Mesenchymal stem cell (in vitro differentiated cells and primary cell): ENCODE results near the gene NEK2.

Experiments
- DNase-seq: peaks from one replicate; pipeline ENCODE4 v3.0.0-alpha.2; 2013
- H2AFZ ChIP-seq: one replicate; pipeline ENCODE4 v1.6.1; 2013; ENCODE audit warnings: low read depth, mild to moderate bottlenecking, control low read depth, inconsistent platforms, low read length, moderate library complexity
- H2AK5ac ChIP-seq: 2 replicates; pipeline ENCODE4 v1.6.1; 2013; ENCODE audit warnings: low read length, moderate library complexity, mild to moderate bottlenecking, inconsistent platforms; ENCODE audit not compliant: severe bottlenecking
- H2BK120ac ChIP-seq: one replicate; pipeline ENCODE4 v1.6.1; 2013; ENCODE audit warnings: low read depth, mild to moderate bottlenecking, inconsistent platforms, low read length, moderate library complexity
- H2BK12ac ChIP-seq, 2 experiments: one replicate each; pipeline ENCODE4 v1.6.1; 2013; ENCODE audit warnings: inconsistent platforms in 2 of 2, low read length in 2 of 2, mild to moderate bottlenecking in 2 of 2, moderate library complexity in 2 of 2, control low read depth in 1 of 2
- H2BK15ac ChIP-seq: one replicate; pipeline ENCODE4 v1.6.1; 2013; ENCODE audit warnings: mild to moderate bottlenecking, low read depth, inconsistent platforms; ENCODE audit not compliant: poor library complexity, severe bottlenecking
- H2BK5ac ChIP-seq: 2 replicates; pipeline ENCODE4 v1.6.1; 2013; ENCODE audit warnings: low read depth, mild to moderate bottlenecking, low read length, control low read depth, inconsistent platforms; ENCODE audit not compliant: poor library complexity, severe bottlenecking
- H3K14ac ChIP-seq, 2 experiments: one replicate each; pipeline ENCODE4 v1.6.1; 2013; ENCODE audit warnings: inconsistent platforms in 2 of 2, low read length in 2 of 2, control low read depth in 1 of 2, mild to moderate bottlenecking in 1 of 2, moderate library complexity in 1 of 2
- H3K18ac ChIP-seq, 2 experiments: one replicate each; pipeline ENCODE4 v1.6.1; 2013; ENCODE audit warnings: inconsistent platforms in 2 of 2, low read length in 2 of 2, control low read depth in 1 of 2, low read depth in 1 of 2, mild to moderate bottlenecking in 1 of 2
- H3K23ac ChIP-seq, 2 experiments: one replicate each; pipeline ENCODE4 v1.6.1; 2013; ENCODE audit warnings: inconsistent platforms in 2 of 2, low read length in 2 of 2, mild to moderate bottlenecking in 2 of 2, moderate library complexity in 2 of 2, control low read depth in 1 of 2
- H3K27ac ChIP-seq: 2 replicates; pipeline ENCODE4 v1.5.1; 2013; ENCODE audit warnings: mild to moderate bottlenecking, moderate library complexity, low read length, control low read depth, inconsistent platforms; ENCODE audit not compliant: poor library complexity, severe bottlenecking
- H3K27me3 ChIP-seq, 2 experiments: 2 replicates each; pipeline versions ENCODE4 v1.6.1 to v1.7.0; 2013; ENCODE audit warnings: low read length in 2 of 2, mild to moderate bottlenecking in 2 of 2, moderate library complexity in 2 of 2, control low read depth in 1 of 2, inconsistent platforms in 1 of 2; ENCODE audit not compliant: control insufficient read depth in 1 of 2, insufficient read depth in 1 of 2
- H3K36me3 ChIP-seq, 2 experiments: 2 replicates each; pipeline versions ENCODE4 v1.6.1 to v1.7.0; 2013; ENCODE audit warnings: low read length in 2 of 2, control low read depth in 1 of 2, inconsistent platforms in 1 of 2, low read depth in 1 of 2, mild to moderate bottlenecking in 1 of 2; ENCODE audit not compliant: insufficient read depth in 2 of 2, control insufficient read depth in 1 of 2
- H3K4ac ChIP-seq, 2 experiments: one replicate each; pipeline ENCODE4 v1.6.1; 2013; ENCODE audit warnings: inconsistent platforms in 2 of 2, low read length in 2 of 2, mild to moderate bottlenecking in 2 of 2, moderate library complexity in 2 of 2, control low read depth in 1 of 2, low read depth in 1 of 2
- H3K4me1 ChIP-seq: 2 replicates; pipeline ENCODE4 v1.6.1; 2013; ENCODE audit warnings: low read depth, low read length, control low read depth; ENCODE audit not compliant: control insufficient read depth, insufficient read depth
- H3K4me2 ChIP-seq: 2 replicates; pipeline ENCODE4 v1.6.1; 2013; ENCODE audit warnings: low read length, mild to moderate bottlenecking, inconsistent platforms; ENCODE audit not compliant: poor library complexity, severe bottlenecking
- H3K4me3 ChIP-seq, 2 experiments: 2 replicates each; pipeline versions ENCODE4 v1.5.1 to v1.7.0; 2013; ENCODE audit warnings: low read length in 2 of 2, mild to moderate bottlenecking in 2 of 2, control low read depth in 1 of 2, low read depth in 1 of 2; ENCODE audit not compliant: insufficient read depth in 1 of 2
- H3K79me1 ChIP-seq: replicated peaks from 2 replicates; pipeline ENCODE4 v1.6.1; 2013; ENCODE audit warnings: mild to moderate bottlenecking, control low read depth, low read length, inconsistent platforms; ENCODE audit not compliant: poor library complexity, severe bottlenecking
- H3K9ac ChIP-seq: 2 replicates; pipeline ENCODE4 v1.7.0; 2013; ENCODE audit warnings: mild to moderate bottlenecking, low read length, moderate library complexity
- H3K9me3 ChIP-seq: 2 replicates; pipeline ENCODE4 v1.7.0; 2013; ENCODE audit warnings: mild to moderate bottlenecking, low read length; ENCODE audit not compliant: control insufficient read depth
- H4K8ac ChIP-seq: one replicate; pipeline ENCODE4 v1.6.1; 2013; ENCODE audit warnings: inconsistent platforms, mild to moderate bottlenecking, low read length, moderate library complexity
- H4K91ac ChIP-seq: one replicate; pipeline ENCODE4 v1.6.1; 2013; ENCODE audit warnings: mild to moderate bottlenecking, low read length, inconsistent platforms
- WGBS: methylation state at CpG from one replicate; pipeline ENCODE4 v1.1.7; 2013; ENCODE audit warnings: mixed read lengths; 5-methylcytosine and 5-hydroxymethylcytosine counted together

NEK2 gene

GRCh38 chr1:211625040-211625439, 50.4 kb downstream of the NEK2 start:
- no peak overlapping the region for H4K8ac ChIP-seq

GRCh38 chr1:211623515-211623914, 51.9 kb downstream of the NEK2 start:
- 63% methylated on average over 3 of the region's 3 CpGs for WGBS

More at GRCh38 chr1:211625040-211625439, 50.4 kb downstream of the NEK2 start:
- Histone ChIP-seq H2BK5ac (no peak overlapping the region), H3K9ac (no peak overlapping the region), H3K4me1 (peaks cover 7% of the 10 kb centered on the region), H3K36me3 (no peaks in the 10 kb centered on the region), H3K4me3 (no peak overlapping the region), H3K18ac (no peak overlapping the region), H4K91ac (no peak overlapping the region), H2BK12ac (no peak overlapping the region), H3K27me3 (peaks cover 0 to 3% of the 10 kb centered on the region in 2 experiments), H3K4ac (no peak overlapping the region), H3K14ac (no peak overlapping the region), H3K9me3 (no peaks in the 10 kb centered on the region), H2AFZ (no peak overlapping the region), H2BK15ac (no peak overlapping the region), H3K79me1 (no peaks in the 10 kb centered on the region), H2BK120ac (no peak overlapping the region), H3K27ac (no peak overlapping the region), H3K4me2 (no peak overlapping the region), H3K23ac (no peak overlapping the region), H2AK5ac (no peak overlapping the region)
- peak; percentile 58 for DNase-seq
- 91% methylated on average over 1 of the region's 2 CpGs for WGBS

GRCh38 chr1:211621447-211622198, 53.8 kb downstream of the NEK2 start:
- Histone ChIP-seq H3K14ac (no peak overlapping the region), H3K4ac (no peak overlapping the region), H2BK15ac (no peak overlapping the region), H4K91ac (no peak overlapping the region), H4K8ac (no peak overlapping the region), H3K4me1 (peaks cover 6% of the 10 kb centered on the region), H3K79me1 (no peaks in the 10 kb centered on the region), H2AK5ac (no peak overlapping the region), H3K4me3 (no peak overlapping the region), H3K23ac (no peak overlapping the region), H3K27ac (no peak overlapping the region), H2BK12ac (no peak overlapping the region), H3K27me3 (no peaks in the 10 kb centered on the region), H3K9me3 (no peaks in the 10 kb centered on the region), H3K18ac (no peak overlapping the region), H3K4me2 (no peak overlapping the region), H2AFZ (no peak overlapping the region), H2BK120ac (no peak overlapping the region), H2BK5ac (no peak overlapping the region), H3K36me3 (no peaks in the 10 kb centered on the region), H3K9ac (no peak overlapping the region)
- WGBS = 90% methylated on average over 7 of the region's 9 CpGs
- no peak for DNase-seq

More at GRCh38 chr1:211623515-211623914, 51.9 kb downstream of the NEK2 start:
- Histone ChIP-seq H3K9me3 (no peaks in the 10 kb centered on the region), H3K27me3 (peaks cover 0 to 2% of the 10 kb centered on the region in 2 experiments), H3K4ac (no peak overlapping the region), H2AFZ (no peak overlapping the region), H3K14ac (no peak overlapping the region), H2BK120ac (no peak overlapping the region), H3K23ac (no peak overlapping the region), H3K18ac (no peak overlapping the region), H3K9ac (no peak overlapping the region), H3K79me1 (no peaks in the 10 kb centered on the region), H3K27ac (no peak overlapping the region), H2BK15ac (no peak overlapping the region), H3K4me1 (peaks cover 6% of the 10 kb centered on the region), H2BK12ac (no peak overlapping the region), H2AK5ac (no peak overlapping the region), H3K4me2 (no peak overlapping the region), H4K8ac (no peak overlapping the region), H4K91ac (no peak overlapping the region), H3K36me3 (no peaks in the 10 kb centered on the region), H3K4me3 (no peak overlapping the region), H2BK5ac (no peak overlapping the region)
- DNase-seq = no peak

- Histone ChIP-seq H3K27me3 (no peaks in the 10 kb centered on the region), H3K4me1 (peaks cover 6% of the 10 kb centered on the region), H3K18ac (peak overlapping the region in 1 of 2 experiments; percentile 13), H3K36me3 (no peaks in the 10 kb centered on the region), H2AK5ac (no peak overlapping the region), H3K9me3 (no peaks in the 10 kb centered on the region), H2BK120ac (no peak overlapping the region), H4K8ac (no peak overlapping the region), H4K91ac (no peak overlapping the region), H3K27ac (no peak overlapping the region), H2BK15ac (no peak overlapping the region), H3K14ac (peak overlapping the region in 1 of 2 experiments; percentile 55), H3K4ac (no peak overlapping the region), H3K9ac (no peak overlapping the region), H3K4me2 (no peak overlapping the region), H3K4me3 (no peak overlapping the region), H3K79me1 (no peaks in the 10 kb centered on the region), H2BK12ac (no peak overlapping the region), H2BK5ac (no peak overlapping the region), H3K23ac (no peak overlapping the region), H2AFZ (no peak overlapping the region)
- DNase-seq = no peak
- WGBS = 90% methylated on average over 5 of the region's 5 CpGs
Measured at GRCh38 chr1:211620097-211620496, 55.3 kb downstream of the NEK2 start.
